Thoracic aorta (tissue), 2 donors: Measurements from ENCODE around the gene CCDC40. TPM values are rescaled to one million over a fixed set of nuclear protein-coding genes. Genes with fewer than 3 reads are reported as not detected.
A peak's percentile ranks its signal among the peaks of the same experiment; 100 is the strongest.

Experiments
- ATAC-seq: fragments of 150-250 bp; one replicate; pipeline ENCODE4 v1.8.0; 2017; ENCODE audit warnings: low read depth; ENCODE audit not compliant: insufficient number of reproducible peaks, low FRiP score
- DNase-seq: peaks from one replicate; pipeline ENCODE4 v3.0.0-alpha.2; 2020; ENCODE audit warnings: low spot score
- H3K27ac ChIP-seq, 2 donors: fragments of 200-600 bp; sonication (generic); 1 replicate in 1 of 2; 2 replicates in 1 of 2; pipeline ENCODE4 v1.5.1; 2016; ENCODE audit warnings: mild to moderate bottlenecking in 2 of 2, moderate library complexity in 2 of 2
- H3K27me3 ChIP-seq: fragments of 200-600 bp; sonication (generic); replicated peaks from 2 replicates; pipeline ENCODE4 v1.6.0; 2016; ENCODE audit warnings: mild to moderate bottlenecking; ENCODE audit not compliant: insufficient read depth
- H3K36me3 ChIP-seq: fragments of 200-600 bp; sonication (generic); one replicate; pipeline ENCODE4 v1.5.1; 2016
- H3K4me1 ChIP-seq, 2 donors: fragments of 200-600 bp; sonication (generic); 1 replicate in 1 of 2; 2 replicates in 1 of 2; pipeline versions ENCODE4 v1.5.1 to v1.6.0; 2016; ENCODE audit warnings: low read depth in 2 of 2, mild to moderate bottlenecking in 1 of 2; ENCODE audit not compliant: control insufficient read depth in 1 of 2
- H3K4me3 ChIP-seq: fragments of 200-600 bp; sonication (generic); 2 replicates; pipeline ENCODE4 v1.5.1; 2016; ENCODE audit warnings: mild to moderate bottlenecking
- H3K9me3 ChIP-seq: fragments of 200-600 bp; sonication (generic); 2 replicates; pipeline ENCODE4 v1.5.1; 2016
- CTCF ChIP-seq: fragments of 200-600 bp; sonication (generic); IDR thresholded peaks from one replicate; pipeline ENCODE4 v1.5.1; 2019; ENCODE audit warnings: antibody characterized with exemption
- total RNA-seq, 2 donors: library from RNA; depleted of rRNA; stranded (reverse); fragments of >200 nt; gene quantifications; one replicate each; pipeline versions ENCODE4 v1.1.0 to v1.2.3, GENCODE V29; 2016

The CCDC40 gene
- total RNA-seq, 2 donors from 2014 or later = 4.4 to 6.5 TPM

- no peak for DNase-seq
- peaks cover 43% of the 10 kb centered on the region for H3K36me3 ChIP-seq
- no peaks in the 10 kb centered on the region for H3K27me3 ChIP-seq
- H3K4me1 ChIP-seq = peaks cover 9 to 18% of the 10 kb centered on the region in 2 donors
- no peak for ATAC-seq
- H3K9me3 ChIP-seq = no peaks in the 10 kb centered on the region
- H3K4me3 ChIP-seq = no peak overlapping the region
- H3K27ac ChIP-seq = no peak overlapping the region
- TF ChIP-seq CTCF = no peak
These were observed 105.2 kb downstream of the CCDC40 start for GRCh38 chr17:80141463-80142165.

GRCh38 chr17:80142929-80143328, 106.5 kb downstream of the CCDC40 start:
- Histone ChIP-seq H3K4me1 (peaks cover 10 to 19% of the 10 kb centered on the region in 2 donors), H3K27ac (no peak overlapping the region), H3K4me3 (no peak overlapping the region), H3K9me3 (no peaks in the 10 kb centered on the region), H3K27me3 (no peaks in the 10 kb centered on the region), H3K36me3 (peaks cover 33% of the 10 kb centered on the region)
- no peak for ATAC-seq
- no peak for DNase-seq
- no peak for TF ChIP-seq CTCF

- peaks cover 14 to 24% of the 10 kb centered on the region in 2 donors for H3K4me1 ChIP-seq
- no peaks in the 10 kb centered on the region for H3K27me3 ChIP-seq
- H3K9me3 ChIP-seq = no peaks in the 10 kb centered on the region
- H3K4me3 ChIP-seq = peak overlapping the region; percentile 82
- H3K27ac ChIP-seq = no peak overlapping the region
- DNase-seq = no peak
- ATAC-seq = no peak
- H3K36me3 ChIP-seq = peaks cover 13% of the 10 kb centered on the region
- TF ChIP-seq CTCF = no peak
These were observed 108.9 kb downstream of the CCDC40 start for GRCh38 chr17:80145076-80146075.

GRCh38 chr17:80146121-80147034, 109.9 kb downstream of the CCDC40 start:
- no peak for TF ChIP-seq CTCF
- Histone ChIP-seq H3K27me3 (no peaks in the 10 kb centered on the region), H3K36me3 (peaks cover 13% of the 10 kb centered on the region), H3K4me1 (peaks cover 14 to 24% of the 10 kb centered on the region in 2 donors), H3K27ac (peak overlapping the region; percentile 78 to 79), H3K4me3 (peak overlapping the region; percentile 82), H3K9me3 (no peaks in the 10 kb centered on the region)
- DNase-seq (no peak), ATAC-seq (no peak)
